ENCODE measurements around the gene ANKRD13A. TPM values are rescaled to one million over a fixed set of nuclear protein-coding genes. Genes with fewer than 3 reads are reported as not detected.
"Not testable (repeated sequence)": the region's sequence is repeated elsewhere in the genome, so short reads cannot be mapped to it uniquely, and the experiment has no call there.

Gene ANKRD13A
- total RNA-seq, 1 donor from 2014 or later, result 29.5 TPM

DNA sequence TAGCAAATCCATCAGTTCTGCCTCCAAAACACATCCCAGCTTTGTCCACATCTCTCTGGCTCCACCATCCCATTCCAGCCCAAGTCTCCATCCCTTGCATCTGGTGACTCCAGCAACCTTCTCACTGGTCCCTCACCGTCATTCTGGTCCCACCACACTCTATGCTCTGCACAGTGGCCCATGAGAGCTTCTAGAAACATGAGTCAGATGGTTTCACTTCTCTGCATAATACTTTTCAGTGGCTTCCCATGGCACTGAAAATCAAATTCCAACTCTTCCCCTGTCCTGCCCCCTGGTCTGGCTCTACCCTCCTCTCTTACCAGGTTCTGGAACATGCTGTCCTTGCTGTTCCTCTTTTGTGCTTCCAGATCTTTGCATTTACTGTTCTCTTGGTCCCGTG, 66.3 kb downstream of the ANKRD13A start:
- no peak for DNase-seq (ENCODE audit: low read depth, low spot score)
- H3K27me3 Mint-ChIP-seq (ENCODE audit: low read depth), result no peaks in the 10 kb centered on the region
- H3K4me3 Mint-ChIP-seq, result no peak overlapping the region
- peaks cover 7% of the 10 kb centered on the region for H3K4me1 Mint-ChIP-seq
- peaks cover 8% of the 10 kb centered on the region for H3K9me3 Mint-ChIP-seq
- no peak overlapping the region for H3K27ac Mint-ChIP-seq (ENCODE audit: unreplicated experiment)
- no peaks in the 10 kb centered on the region for H3K36me3 Mint-ChIP-seq (ENCODE audit: low read depth)
- TF ChIP-seq, protein P1, sequence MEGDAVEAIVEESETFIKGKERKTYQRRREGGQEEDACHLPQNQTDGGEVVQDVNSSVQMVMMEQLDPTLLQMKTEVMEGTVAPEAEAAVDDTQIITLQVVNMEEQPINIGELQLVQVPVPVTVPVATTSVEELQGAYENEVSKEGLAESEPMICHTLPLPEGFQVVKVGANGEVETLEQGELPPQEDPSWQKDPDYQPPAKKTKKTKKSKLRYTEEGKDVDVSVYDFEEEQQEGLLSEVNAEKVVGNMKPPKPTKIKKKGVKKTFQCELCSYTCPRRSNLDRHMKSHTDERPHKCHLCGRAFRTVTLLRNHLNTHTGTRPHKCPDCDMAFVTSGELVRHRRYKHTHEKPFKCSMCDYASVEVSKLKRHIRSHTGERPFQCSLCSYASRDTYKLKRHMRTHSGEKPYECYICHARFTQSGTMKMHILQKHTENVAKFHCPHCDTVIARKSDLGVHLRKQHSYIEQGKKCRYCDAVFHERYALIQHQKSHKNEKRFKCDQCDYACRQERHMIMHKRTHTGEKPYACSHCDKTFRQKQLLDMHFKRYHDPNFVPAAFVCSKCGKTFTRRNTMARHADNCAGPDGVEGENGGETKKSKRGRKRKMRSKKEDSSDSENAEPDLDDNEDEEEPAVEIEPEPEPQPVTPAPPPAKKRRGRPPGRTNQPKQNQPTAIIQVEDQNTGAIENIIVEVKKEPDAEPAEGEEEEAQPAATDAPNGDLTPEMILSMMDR (conservative IDR thresholded peaks at IDR 0.05), result no peak

GRCh38 chr12:110067531-110067930, 68.3 kb downstream of the ANKRD13A start:
- TF ChIP-seq, protein P1 (conservative IDR thresholded peaks at IDR 0.05), result no peak
- DNase-seq (ENCODE audit: low read depth, low spot score), result no peak
- Mint-ChIP-seq H3K4me3 (no peak overlapping the region), H3K4me1 (no peaks in the 10 kb centered on the region), H3K27ac (ENCODE audit: unreplicated experiment) (no peak overlapping the region), H3K9me3 (peaks cover 5% of the 10 kb centered on the region), H3K27me3 (ENCODE audit: low read depth) (no peaks in the 10 kb centered on the region), H3K36me3 (ENCODE audit: low read depth) (no peaks in the 10 kb centered on the region)

DNA sequence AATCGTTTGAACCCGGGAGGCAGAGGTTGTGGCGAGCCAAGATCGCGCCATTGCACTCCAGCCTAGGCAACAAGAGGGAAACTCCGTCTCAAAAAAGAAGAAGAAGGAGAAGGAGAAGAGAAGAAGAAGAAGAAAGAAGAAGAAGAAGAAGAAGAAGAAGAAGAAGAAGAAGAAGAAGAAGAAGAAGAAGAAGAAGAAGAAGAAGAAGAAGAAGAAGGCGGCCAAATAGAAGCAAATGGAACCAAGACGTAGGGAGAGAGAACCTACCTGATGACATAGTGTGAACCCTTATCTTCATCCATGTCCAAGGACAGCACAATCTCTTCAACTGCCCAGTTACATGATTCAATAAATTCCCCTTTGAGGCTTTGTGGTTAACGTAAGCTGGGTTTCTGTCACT, 68.9 kb downstream of the ANKRD13A start:
- H3K9me3 Mint-ChIP-seq, H3K4me3 Mint-ChIP-seq: not testable (repeated sequence)

GRCh38 chr12:110068654-110069053, 69.4 kb downstream of the ANKRD13A start:
- Mint-ChIP-seq H3K36me3 (ENCODE audit: low read depth) (no peaks in the 10 kb centered on the region), H3K27me3 (ENCODE audit: low read depth) (no peaks in the 10 kb centered on the region), H3K4me3 (no peak overlapping the region), H3K27ac (ENCODE audit: unreplicated experiment) (no peak overlapping the region), H3K4me1 (peaks cover 7% of the 10 kb centered on the region), H3K9me3 (peaks cover 5% of the 10 kb centered on the region)
- DNase-seq (ENCODE audit: low read depth, low spot score), result no peak
- TF ChIP-seq, protein P1 (conservative IDR thresholded peaks at IDR 0.05), result no peak

More for the DNA sequence above, 68.9 kb downstream of the ANKRD13A start:
- not testable (repeated sequence) for H3K36me3 Mint-ChIP-seq (ENCODE audit: low read depth); H3K4me1 Mint-ChIP-seq; DNase-seq (ENCODE audit: low read depth, low spot score); H3K27me3 Mint-ChIP-seq (ENCODE audit: low read depth); H3K27ac Mint-ChIP-seq (ENCODE audit: unreplicated experiment)

- no peak overlapping the region for H3K4me3 Mint-ChIP-seq
- H3K36me3 Mint-ChIP-seq (ENCODE audit: low read depth), result no peaks in the 10 kb centered on the region
- no peaks in the 10 kb centered on the region for H3K27me3 Mint-ChIP-seq (ENCODE audit: low read depth)
- H3K9me3 Mint-ChIP-seq, result peaks cover 3% of the 10 kb centered on the region
- no peak overlapping the region for H3K27ac Mint-ChIP-seq (ENCODE audit: unreplicated experiment)
- TF ChIP-seq, protein P1 (conservative IDR thresholded peaks at IDR 0.05), result no peak
- DNase-seq (ENCODE audit: low read depth, low spot score), result no peak
- H3K4me1 Mint-ChIP-seq, result peaks cover 18% of the 10 kb centered on the region
Measured at GRCh38 chr12:110071504-110071903, 72.3 kb downstream of the ANKRD13A start.

DNA sequence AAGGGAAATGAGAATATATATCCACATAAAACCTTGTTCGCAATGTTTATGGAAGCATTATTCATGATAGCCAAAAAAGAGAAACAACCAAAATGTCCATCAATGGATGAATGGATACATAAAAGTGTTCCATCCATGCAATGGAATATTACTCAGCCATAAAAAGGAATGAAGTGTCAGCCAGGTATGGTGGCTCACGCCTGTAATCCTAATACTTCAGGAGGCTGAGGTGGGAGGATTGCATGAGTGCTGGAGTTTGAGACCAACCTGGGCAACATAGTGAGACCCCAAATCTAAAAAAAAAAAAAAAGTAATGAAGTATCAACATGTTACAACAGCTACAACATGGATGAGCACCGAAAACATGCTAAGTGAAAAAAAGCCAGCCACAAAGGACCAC, 72.7 kb downstream of the ANKRD13A start:
- Mint-ChIP-seq H3K9me3 (peaks cover 3% of the 10 kb centered on the region), H3K4me3 (peak overlapping the region; percentile 31), H3K36me3 (ENCODE audit: low read depth) (no peaks in the 10 kb centered on the region), H3K27ac (ENCODE audit: unreplicated experiment) (no peak overlapping the region), H3K4me1 (peaks cover 18% of the 10 kb centered on the region), H3K27me3 (ENCODE audit: low read depth) (no peaks in the 10 kb centered on the region)
- TF ChIP-seq, protein P1 (conservative IDR thresholded peaks at IDR 0.05), result no peak
- DNase-seq (ENCODE audit: low read depth, low spot score), result no peak

- H3K9me3 Mint-ChIP-seq; DNase-seq (ENCODE audit: low read depth, low spot score); H3K36me3 Mint-ChIP-seq (ENCODE audit: low read depth); H3K27ac Mint-ChIP-seq (ENCODE audit: unreplicated experiment); H3K27me3 Mint-ChIP-seq (ENCODE audit: low read depth); H3K4me3 Mint-ChIP-seq: not testable (repeated sequence)
- peaks cover 18% of the 10 kb centered on the region for H3K4me1 Mint-ChIP-seq
Measured at GRCh38 chr12:110072636-110073035, 73.4 kb downstream of the ANKRD13A start.
